ENCODE results near the gene SGTA. TPM values are rescaled to one million over a fixed set of nuclear protein-coding genes. Genes with fewer than 3 reads are reported as not detected.

SGTA gene
- total RNA-seq, 1 donor from 2014 or later = 47.3 TPM

- intact Hi-C loops (cut with micrococcal nuclease) = no loop called here
- POLR2A ChIA-PET = interaction anchor here (1.0 to 1.9 kb wide), 4 partner anchors 12 to 75 kb away, joined by 3 to 5 read pairs (median 4); no protein-coding TSS in a partner anchor
- Mint-ChIP-seq H3K4me1 (peaks cover 36% of the 10 kb centered on the region), H3K4me3 (no peak overlapping the region), H3K27ac (no peak overlapping the region), H3K27me3 (peaks cover 5% of the 10 kb centered on the region), H3K36me3 (ENCODE audit: low read depth) (no peaks in the 10 kb centered on the region), H3K9me3 (no peaks in the 10 kb centered on the region)
- TF ChIP-seq CTCF (IDR thresholded peaks at IDR 0.05) = no peak
- CTCF ChIA-PET = interaction anchor here (1.4 kb wide), 1 partner anchor 75 kb away, joined by 3 read pairs; no protein-coding TSS in a partner anchor
- no peak for ATAC-seq (ENCODE audit: low read depth)
- no peak for DNase-seq
These were observed 59.7 kb downstream of the SGTA start for GRCh38 chr19:2723345-2723715.

- Mint-ChIP-seq H3K27ac (no peak overlapping the region), H3K27me3 (peaks cover 5% of the 10 kb centered on the region), H3K4me1 (peaks cover 34% of the 10 kb centered on the region), H3K9me3 (no peaks in the 10 kb centered on the region), H3K36me3 (ENCODE audit: low read depth) (no peaks in the 10 kb centered on the region), H3K4me3 (no peak overlapping the region)
- POLR2A ChIA-PET = interaction anchor here (0.5 to 1.9 kb wide), 6 partner anchors 12 to 102 kb away, joined by 3 to 8 read pairs (median 4); no protein-coding TSS in a partner anchor
- DNase-seq (no peak), ATAC-seq (ENCODE audit: low read depth) (no peak)
- no peak for TF ChIP-seq CTCF (IDR thresholded peaks at IDR 0.05)
- intact Hi-C loops (cut with micrococcal nuclease) = no loop called here
- CTCF ChIA-PET = interaction anchor here (1.4 kb wide), 1 partner anchor 75 kb away, joined by 3 read pairs; no protein-coding TSS in a partner anchor
These were observed 60.3 kb downstream of the SGTA start for GRCh38 chr19:2722541-2723344.

GRCh38 chr19:2721570-2722540, 61.2 kb downstream of the SGTA start:
- no peak for DNase-seq
- ChIA-PET CTCF (interaction anchor here (1.4 kb wide), 1 partner anchor 74 kb away, joined by 3 read pairs; no protein-coding TSS in a partner anchor), POLR2A (interaction anchor here (0.8 to 1.2 kb wide), 3 partner anchors 26 to 77 kb away, joined by 3 to 5 read pairs (median 3); no protein-coding TSS in a partner anchor)
- Mint-ChIP-seq H3K4me1 (peaks cover 27% of the 10 kb centered on the region), H3K27me3 (peaks cover 5% of the 10 kb centered on the region), H3K27ac (no peak overlapping the region), H3K4me3 (peak overlapping the region; percentile 78), H3K9me3 (no peaks in the 10 kb centered on the region), H3K36me3 (ENCODE audit: low read depth) (no peaks in the 10 kb centered on the region)
- ATAC-seq (ENCODE audit: low read depth) = peak; percentile 18
- intact Hi-C loops (cut with micrococcal nuclease) = loop anchor here (2.0 kb wide), 1 partner anchor 19 kb away; the partner anchor contains the start of gene SLC39A3
- no peak for TF ChIP-seq CTCF (IDR thresholded peaks at IDR 0.05)

GRCh38 chr19:2720777-2721569, 62.1 kb downstream of the SGTA start, which contains the start of gene DIRAS1:
TSS of gene DIRAS1 (minus strand) at chr19:2721372. CDS start at chr19:2717806, 3,566 bp downstream.
- no peaks in the 10 kb centered on the region for H3K9me3 Mint-ChIP-seq
- peaks cover 5% of the 10 kb centered on the region for H3K27me3 Mint-ChIP-seq
- intact Hi-C loops (cut with micrococcal nuclease) = loop anchor here (1.0 to 2.0 kb wide), 2 partner anchors 10 to 20 kb away; partner anchors contain the start of gene SLC39A3
- H3K4me1 Mint-ChIP-seq = peaks cover 19% of the 10 kb centered on the region
- H3K27ac Mint-ChIP-seq = no peak within 1 kb of the TSS
- H3K4me3 Mint-ChIP-seq = peak within 1 kb of the TSS; percentile 78
- ChIA-PET POLR2A (interaction anchor here (0.6 kb wide), 1 partner anchor 36 kb away, joined by 5 read pairs; no protein-coding TSS in a partner anchor), CTCF (no interaction called here)
- no peak for TF ChIP-seq CTCF (IDR thresholded peaks at IDR 0.05)
- no peak for DNase-seq
- ATAC-seq (ENCODE audit: low read depth) = peak; percentile 61
- H3K36me3 Mint-ChIP-seq (ENCODE audit: low read depth) = no peaks in the 10 kb centered on the region
